CD4-positive, alpha-beta T cell treated with Interleukin-10 for 1 hour (primary cell): Measurements from ENCODE around the gene DHX9.

Experiments
- DNase-seq: peaks from one replicate; pipeline ENCODE4 v3.0.0-alpha.2; 2020

The DHX9 gene

GRCh38 chr1:182842265-182842664, 3.1 kb downstream of the DHX9 start:
- DNase-seq, result no peak

GRCh38 chr1:182845379-182845778, 6.2 kb downstream of the DHX9 start:
- no peak for DNase-seq

GRCh38 chr1:182845894-182846293, 6.7 kb downstream of the DHX9 start:
- no peak for DNase-seq

- no peak for DNase-seq
Observed at GRCh38 chr1:182847105-182847504, 8.0 kb downstream of the DHX9 start.

GRCh38 chr1:182848736-182849135, 9.6 kb downstream of the DHX9 start:
- DNase-seq, result no peak

- DNase-seq, result no peak
Observed at GRCh38 chr1:182850319-182850718, 11.2 kb downstream of the DHX9 start.

GRCh38 chr1:182851825-182852224, 12.7 kb downstream of the DHX9 start:
- no peak for DNase-seq

GRCh38 chr1:182855911-182856310, 16.8 kb downstream of the DHX9 start:
- DNase-seq, result no peak

- DNase-seq, result no peak
Observed at GRCh38 chr1:182857212-182857611, 18.1 kb downstream of the DHX9 start.

GRCh38 chr1:182860658-182861057, 21.5 kb downstream of the DHX9 start:
- DNase-seq, result no peak

GRCh38 chr1:182861994-182862393, 22.8 kb downstream of the DHX9 start:
- no peak for DNase-seq

GRCh38 chr1:182862827-182863226, 23.7 kb downstream of the DHX9 start:
- DNase-seq, result no peak

- no peak for DNase-seq
Observed at GRCh38 chr1:182863940-182864339, 24.8 kb downstream of the DHX9 start.

GRCh38 chr1:182867861-182868260, 28.7 kb downstream of the DHX9 start:
- DNase-seq, result no peak

- no peak for DNase-seq
Observed at GRCh38 chr1:182869241-182869666, 30.1 kb downstream of the DHX9 start.

GRCh38 chr1:182872881-182873280, 33.7 kb downstream of the DHX9 start:
- DNase-seq, result no peak

GRCh38 chr1:182875889-182876288, 36.7 kb downstream of the DHX9 start:
- no peak for DNase-seq

GRCh38 chr1:182877331-182877730, 38.2 kb downstream of the DHX9 start:
- no peak for DNase-seq

GRCh38 chr1:182877842-182878241, 38.7 kb downstream of the DHX9 start:
- DNase-seq, result no peak

- no peak for DNase-seq
Observed at GRCh38 chr1:182884872-182885271, 45.7 kb downstream of the DHX9 start.

GRCh38 chr1:182885591-182885990, 46.4 kb downstream of the DHX9 start:
- no peak for DNase-seq

- DNase-seq, result no peak
Observed at GRCh38 chr1:182886985-182887384, 47.8 kb downstream of the DHX9 start.

- no peak for DNase-seq
Observed at GRCh38 chr1:182888736-182889531, 49.8 kb downstream of the DHX9 start.

- peak; percentile 19 for DNase-seq
Observed at GRCh38 chr1:182889997-182890396, 50.9 kb downstream of the DHX9 start.
